Measurements from ENCODE around the gene DRAP1. TPM values are rescaled to one million over a fixed set of nuclear protein-coding genes. Genes with fewer than 3 reads are reported as not detected.

DRAP1 gene
- total and polyA plus RNA-seq, 2 donors from 2014 or later: 51.2 to 150 TPM

DNA sequence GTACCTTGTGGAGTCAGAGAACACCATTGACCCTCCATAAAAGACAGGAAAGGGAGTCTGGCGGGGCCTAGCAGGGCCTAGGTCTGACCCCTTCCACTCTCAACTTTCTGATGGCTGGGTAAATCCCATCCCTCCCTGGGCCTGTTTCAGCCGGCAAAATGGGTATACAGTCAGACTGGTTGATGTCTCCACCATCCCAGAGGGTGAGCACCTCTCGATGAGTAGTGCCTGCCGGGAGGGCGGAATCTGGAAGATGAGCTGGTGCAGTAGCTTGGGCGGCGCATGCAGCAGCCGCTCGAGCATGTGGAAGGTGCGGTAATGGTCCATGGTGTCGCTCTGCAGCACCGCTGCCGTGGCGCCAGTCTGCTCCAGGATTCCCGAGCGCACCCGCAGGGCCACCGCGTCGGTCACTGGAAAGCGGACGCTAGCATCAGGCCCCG lies 31.5 kb upstream of the DRAP1 start:
- intact Hi-C loops (cut with DNase I): loop anchor here (10.0 kb wide), 1 partner anchor 97 kb away; no protein-coding TSS in a partner anchor
- peak overlapping the region; percentile 34 to 78 for H3K27ac ChIP-seq (ENCODE audit: low read depth in 2 of 2, low read length in 2 of 2)
- peaks cover 0 to 39% (median 8%) of the 10 kb centered on the region in 3 donors for H3K4me1 ChIP-seq (ENCODE audit: control insufficient read depth in 2 of 3, insufficient read depth in 2 of 3, low read depth in 1 of 3, low read length in 3 of 3)

GRCh38 chr11:65888163-65888814 lies 30.9 kb upstream of the DRAP1 start, which contains the start of gene FIBP:
TSS of gene FIBP (minus strand) at chr11:65888471. CDS start at chr11:65888418, 53 bp downstream.
- Histone ChIP-seq H3K4me1 (ENCODE audit: control insufficient read depth in 2 of 3, insufficient read depth in 2 of 3, low read depth in 1 of 3, low read length in 3 of 3) (peaks cover 0 to 39% (median 8%) of the 10 kb centered on the region in 3 donors), H3K4me3 (ENCODE audit: low read length in 3 of 3) (peak within 1 kb of the TSS; percentile 65 to 95 (median 78)), H3K9ac (ENCODE audit: low read length in 3 of 3) (peak within 1 kb of the TSS; percentile 83 to 92 (median 88)), H3K27ac (ENCODE audit: low read depth in 2 of 2, low read length in 2 of 2) (peak within 1 kb of the TSS; percentile 90 to 96), H3K27me3 (ENCODE audit: control insufficient read depth, insufficient read depth, low read length) (no peaks in the 10 kb centered on the region), H3K36me3 (ENCODE audit: control insufficient read depth in 2 of 3, insufficient read depth in 3 of 3, low read length in 3 of 3) (peaks cover 4 to 12% (median 5%) of the 10 kb centered on the region in 3 donors), H3K9me3 (ENCODE audit: control insufficient read depth in 2 of 3, insufficient read depth in 1 of 3, low read length in 3 of 3) (no peaks in the 10 kb centered on the region)
- peak; percentile 98 to 99 (median 99) for DNase-seq
- TF ChIP-seq, protein P1, sequence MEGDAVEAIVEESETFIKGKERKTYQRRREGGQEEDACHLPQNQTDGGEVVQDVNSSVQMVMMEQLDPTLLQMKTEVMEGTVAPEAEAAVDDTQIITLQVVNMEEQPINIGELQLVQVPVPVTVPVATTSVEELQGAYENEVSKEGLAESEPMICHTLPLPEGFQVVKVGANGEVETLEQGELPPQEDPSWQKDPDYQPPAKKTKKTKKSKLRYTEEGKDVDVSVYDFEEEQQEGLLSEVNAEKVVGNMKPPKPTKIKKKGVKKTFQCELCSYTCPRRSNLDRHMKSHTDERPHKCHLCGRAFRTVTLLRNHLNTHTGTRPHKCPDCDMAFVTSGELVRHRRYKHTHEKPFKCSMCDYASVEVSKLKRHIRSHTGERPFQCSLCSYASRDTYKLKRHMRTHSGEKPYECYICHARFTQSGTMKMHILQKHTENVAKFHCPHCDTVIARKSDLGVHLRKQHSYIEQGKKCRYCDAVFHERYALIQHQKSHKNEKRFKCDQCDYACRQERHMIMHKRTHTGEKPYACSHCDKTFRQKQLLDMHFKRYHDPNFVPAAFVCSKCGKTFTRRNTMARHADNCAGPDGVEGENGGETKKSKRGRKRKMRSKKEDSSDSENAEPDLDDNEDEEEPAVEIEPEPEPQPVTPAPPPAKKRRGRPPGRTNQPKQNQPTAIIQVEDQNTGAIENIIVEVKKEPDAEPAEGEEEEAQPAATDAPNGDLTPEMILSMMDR (IDR thresholded peaks at IDR 0.05; ENCODE audit: borderline replicate concordance, extremely low read depth, insufficient read depth): peak; percentile 69
- intact Hi-C loops (cut with DNase I): loop anchor here (10.0 kb wide), 1 partner anchor 97 kb away; no protein-coding TSS in a partner anchor
- FAIRE-seq: no peak

More for the DNA sequence above, 31.5 kb upstream of the DRAP1 start:
- Histone ChIP-seq H3K9me3 (ENCODE audit: control insufficient read depth in 2 of 3, insufficient read depth in 1 of 3, low read length in 3 of 3) (no peaks in the 10 kb centered on the region), H3K9ac (ENCODE audit: low read length in 3 of 3) (peak overlapping the region; percentile 28 to 88 (median 56)), H3K27me3 (ENCODE audit: control insufficient read depth, insufficient read depth, low read length) (no peaks in the 10 kb centered on the region), H3K4me3 (ENCODE audit: low read length in 3 of 3) (peak overlapping the region; percentile 55 to 95 (median 78)), H3K36me3 (ENCODE audit: control insufficient read depth in 2 of 3, insufficient read depth in 3 of 3, low read length in 3 of 3) (peaks cover 4 to 12% (median 5%) of the 10 kb centered on the region in 3 donors)
- FAIRE-seq: no peak
- DNase-seq: no peak
- TF ChIP-seq, protein P1 (IDR thresholded peaks at IDR 0.05; ENCODE audit: borderline replicate concordance, extremely low read depth, insufficient read depth): no peak

DNA sequence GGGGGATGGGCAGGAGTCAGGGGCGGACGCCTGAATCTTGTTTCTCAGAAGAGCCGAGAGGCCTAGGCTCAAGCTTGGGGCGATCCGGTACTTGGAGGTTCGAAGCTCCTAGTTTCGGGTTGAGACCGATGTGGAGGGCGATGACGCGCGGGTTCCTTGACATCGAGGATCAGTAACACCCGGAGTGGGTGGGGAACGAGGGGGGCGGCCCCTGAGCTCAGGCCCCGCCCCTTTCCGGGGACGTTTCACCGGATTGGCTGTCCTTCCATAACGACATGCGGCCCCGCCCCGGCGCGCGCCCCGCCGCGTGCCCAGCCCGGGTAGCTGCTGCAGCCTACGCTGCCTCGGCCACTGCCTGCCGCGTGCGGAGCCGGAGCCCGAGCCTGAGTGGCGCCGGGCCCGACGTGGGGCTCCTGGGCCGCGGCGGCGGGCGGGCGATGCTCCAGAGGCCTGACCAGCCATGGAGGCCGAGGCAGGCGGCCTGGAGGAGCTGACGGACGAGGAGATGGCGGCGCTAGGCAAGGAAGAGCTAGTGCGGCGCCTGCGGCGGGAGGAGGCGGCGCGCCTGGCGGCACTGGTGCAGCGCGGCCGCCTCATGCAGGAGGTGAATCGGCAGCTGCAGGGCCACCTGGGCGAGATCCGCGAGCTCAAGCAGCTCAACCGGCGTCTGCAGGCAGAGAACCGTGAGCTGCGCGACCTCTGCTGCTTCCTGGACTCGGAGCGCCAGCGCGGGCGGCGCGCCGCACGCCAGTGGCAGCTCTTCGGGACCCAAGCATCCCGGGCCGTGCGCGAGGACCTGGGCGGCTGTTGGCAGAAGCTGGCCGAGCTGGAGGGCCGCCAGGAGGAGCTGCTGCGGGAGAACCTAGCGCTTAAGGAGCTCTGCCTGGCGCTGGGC lies 28.7 kb upstream of the DRAP1 start, which contains the start of gene CCDC85B:
Gene CCDC85B, plus strand, starts transcription at position 350 of the 895 bp plus-strand sequence. Its CDS starts 111 bp downstream, at position 461.
- intact Hi-C loops (cut with DNase I): no loop called here

More for the DNA sequence above, 28.7 kb upstream of the DRAP1 start, which contains the start of gene CCDC85B:
- no peaks in the 10 kb centered on the region for H3K36me3 ChIP-seq (ENCODE audit: control insufficient read depth in 2 of 3, insufficient read depth in 3 of 3, low read length in 3 of 3)
- H3K27ac ChIP-seq (ENCODE audit: low read depth in 2 of 2, low read length in 2 of 2): peak within 1 kb of the TSS; percentile 90 to 96
- H3K9ac ChIP-seq (ENCODE audit: low read length in 3 of 3): peak within 1 kb of the TSS; percentile 16 to 79 (median 77)
- peak within 1 kb of the TSS; percentile 56 to 78 (median 57) for H3K4me3 ChIP-seq (ENCODE audit: low read length in 3 of 3)
- no peak for FAIRE-seq
- peak; percentile 97 to 100 (median 98) for DNase-seq
- no peaks in the 10 kb centered on the region for H3K9me3 ChIP-seq (ENCODE audit: control insufficient read depth in 2 of 3, insufficient read depth in 1 of 3, low read length in 3 of 3)
- peaks cover 0 to 35% (median 8%) of the 10 kb centered on the region in 3 donors for H3K4me1 ChIP-seq (ENCODE audit: control insufficient read depth in 2 of 3, insufficient read depth in 2 of 3, low read depth in 1 of 3, low read length in 3 of 3)
- H3K27me3 ChIP-seq (ENCODE audit: control insufficient read depth, insufficient read depth, low read length): no peaks in the 10 kb centered on the region
- TF ChIP-seq, protein P1 (IDR thresholded peaks at IDR 0.05; ENCODE audit: borderline replicate concordance, extremely low read depth, insufficient read depth): no peak
